NCI-H2171 treated with DMSO at 0.1 percent for 48 hours (cell line): Measurements from ENCODE around the gene NRXN3.

Source experiments
- DNase-seq: peaks from one replicate; lab custom pipeline; 2025; lab: John Stamatoyannopoulos, UW

The NRXN3 gene

GRCh38 chr14:78173346-78174035 is 3.3 kb downstream of the NRXN3 start:
- no peak for DNase-seq

DNA sequence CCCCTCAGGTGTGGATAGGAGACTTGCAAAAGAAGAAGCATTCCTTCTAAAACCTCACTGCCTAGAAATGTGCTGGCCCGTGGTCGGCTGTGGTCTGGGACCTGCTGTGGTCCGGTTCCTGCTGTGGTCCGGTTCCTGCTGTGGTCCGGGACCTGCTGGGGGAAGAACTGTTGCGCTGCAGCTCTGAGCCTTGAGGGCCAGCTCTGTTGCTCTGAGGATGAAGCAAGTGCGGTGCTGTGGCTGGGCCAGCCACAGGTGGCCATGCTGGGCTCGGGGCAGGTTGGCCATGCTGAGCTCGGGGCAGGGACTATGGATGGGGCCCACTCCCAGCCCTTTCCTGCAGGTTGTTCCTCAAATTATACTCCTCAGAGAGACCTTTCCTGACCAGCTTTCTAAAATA is 5.2 kb downstream of the NRXN3 start:
- DNase-seq = no peak

DNA sequence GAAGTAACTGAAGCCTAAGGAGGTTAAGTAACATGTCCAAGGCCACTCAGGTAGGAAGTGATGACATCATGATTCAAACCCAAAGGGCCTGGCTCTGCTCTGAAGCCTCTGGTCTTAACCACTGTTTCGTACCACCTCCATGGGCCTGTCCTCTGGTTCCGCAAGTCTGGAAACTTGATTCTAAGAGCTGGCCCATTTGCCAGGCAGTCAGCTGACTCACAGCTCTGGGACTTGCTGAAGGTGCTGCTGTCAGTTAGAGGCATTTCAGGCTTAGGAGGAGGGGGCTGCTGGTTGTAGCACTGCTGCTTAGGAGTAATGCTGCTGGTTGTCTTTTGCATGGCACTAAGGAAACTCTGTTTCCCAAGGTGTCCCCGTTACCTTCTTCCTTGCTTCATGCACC is 7.9 kb downstream of the NRXN3 start:
- DNase-seq = no peak

DNA sequence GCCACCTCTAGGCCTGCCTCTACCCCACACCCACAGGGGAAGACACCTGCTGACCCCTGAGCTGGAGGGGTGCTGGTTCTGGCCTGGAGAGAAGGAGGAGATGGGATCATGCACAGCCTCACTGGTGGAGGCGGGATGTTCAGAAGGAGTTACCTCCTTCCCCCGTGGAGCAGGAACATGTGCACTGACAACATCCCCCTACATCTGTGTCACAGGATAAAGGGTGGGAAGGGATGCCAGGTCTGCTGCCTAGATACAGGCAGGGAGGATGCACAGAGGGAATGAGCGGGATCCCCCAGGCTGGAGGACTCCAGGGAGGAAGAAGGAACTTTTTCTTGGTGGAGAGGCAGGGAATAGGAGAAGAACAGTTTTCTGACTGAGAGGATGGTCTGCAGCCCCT is 8.8 kb downstream of the NRXN3 start:
- no peak for DNase-seq

- DNase-seq = no peak
Observed at GRCh38 chr14:78181270-78181669, 11.1 kb downstream of the NRXN3 start.

- no peak for DNase-seq
Observed at GRCh38 chr14:78182722-78183121, 12.5 kb downstream of the NRXN3 start.

- DNase-seq = no peak
Observed at GRCh38 chr14:78184157-78184556, 14.0 kb downstream of the NRXN3 start.

GRCh38 chr14:78186277-78186676 is 16.1 kb downstream of the NRXN3 start:
- no peak for DNase-seq

GRCh38 chr14:78188882-78189281 is 18.7 kb downstream of the NRXN3 start:
- no peak for DNase-seq

DNA sequence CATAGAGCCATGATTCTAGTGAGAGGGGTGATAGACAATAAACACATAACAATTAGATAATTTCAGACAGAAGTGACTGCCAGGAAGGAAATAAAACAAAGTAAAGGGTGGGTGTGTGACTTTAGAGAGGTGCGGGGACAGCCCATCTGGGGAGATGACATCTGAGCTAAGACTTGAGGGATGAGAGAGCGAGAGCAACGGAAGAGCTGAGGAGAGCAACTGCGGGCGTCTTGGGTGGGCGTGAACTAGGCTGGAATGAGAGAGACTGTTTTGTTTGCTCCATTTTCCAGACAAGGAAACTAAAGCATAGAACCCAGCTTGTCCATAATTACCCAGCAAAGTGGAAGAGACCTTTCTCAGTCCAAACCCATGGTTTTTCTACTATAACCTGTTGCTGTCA is 25.3 kb downstream of the NRXN3 start:
- no peak for DNase-seq

DNA sequence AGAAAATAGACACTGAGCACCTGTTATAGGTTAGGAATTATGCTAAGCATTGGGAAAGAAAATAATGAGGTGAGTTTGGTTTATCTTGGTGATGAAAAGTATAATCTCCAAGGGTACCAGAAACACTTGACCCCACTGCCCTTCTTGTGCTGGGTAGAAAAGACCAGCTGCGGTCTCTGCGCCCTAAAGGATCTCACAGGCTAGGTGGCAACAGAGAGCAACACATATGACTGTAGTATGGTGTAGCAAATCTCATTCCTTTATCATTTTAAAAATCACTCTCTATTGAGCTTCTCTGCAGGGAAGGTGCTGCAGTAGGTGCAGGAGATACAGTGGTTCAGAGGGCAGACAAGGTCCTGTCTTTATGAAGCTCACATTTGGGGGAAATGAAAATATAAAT is 26.1 kb downstream of the NRXN3 start:
- no peak for DNase-seq

DNA sequence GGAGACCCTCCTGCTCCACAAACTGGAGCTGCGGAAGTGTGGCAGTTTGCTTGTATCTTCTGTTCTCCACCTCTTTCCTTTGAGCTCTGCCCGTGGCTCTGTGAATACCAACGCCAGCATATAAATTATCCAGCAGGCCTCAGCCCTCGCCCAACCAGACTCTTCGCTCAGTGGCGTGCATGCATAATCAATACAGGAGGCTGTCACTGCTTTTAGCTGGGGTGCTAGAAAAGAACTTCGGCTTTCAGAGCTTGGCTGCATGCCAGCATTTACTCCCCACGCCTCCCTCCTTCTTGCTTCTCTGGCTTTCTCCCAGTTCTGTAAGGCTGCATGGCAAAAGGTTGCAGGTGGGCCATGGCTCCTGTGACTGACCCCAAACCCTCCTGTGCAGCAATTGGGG is 26.9 kb downstream of the NRXN3 start:
- peak; percentile 54 for DNase-seq

DNA sequence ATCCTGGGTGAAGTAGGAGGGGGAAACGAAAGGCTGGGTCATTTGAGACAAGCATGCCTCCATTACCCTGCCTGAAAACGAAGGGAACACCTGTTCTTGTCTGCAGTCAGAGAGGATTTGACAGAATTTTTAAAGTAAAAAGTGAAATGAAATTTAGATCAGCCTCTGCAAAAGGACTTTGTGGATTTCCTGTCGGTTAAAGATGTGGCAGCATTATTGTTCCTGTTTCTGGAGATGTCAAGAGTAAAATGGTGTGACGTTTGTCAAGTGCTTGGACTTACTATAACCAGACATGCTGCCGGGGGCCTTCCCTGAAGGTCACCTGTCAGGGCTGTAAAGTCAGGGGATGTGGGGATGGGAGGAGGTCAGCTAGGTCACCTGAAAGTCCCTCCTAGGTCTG is 32.0 kb downstream of the NRXN3 start:
- DNase-seq = peak; percentile 23

DNA sequence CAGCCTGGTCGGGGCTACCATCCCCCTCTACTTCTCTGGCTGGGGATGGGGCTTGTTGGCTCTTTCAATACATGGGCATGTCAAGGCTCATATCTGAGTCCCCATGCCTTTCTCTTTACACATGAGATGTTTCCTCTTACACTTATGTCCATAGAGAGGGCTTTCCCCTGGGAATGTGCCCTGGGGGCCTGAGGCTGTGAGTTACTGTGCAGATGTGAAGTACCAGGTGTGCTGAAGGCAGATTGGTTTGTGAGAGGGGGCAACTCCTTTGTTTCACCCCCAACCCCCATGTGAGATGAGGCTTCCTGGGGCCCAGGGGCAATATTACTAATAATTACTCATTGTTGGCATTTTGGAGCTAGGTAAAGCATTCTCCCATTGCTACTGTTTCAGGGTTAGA is 32.8 kb downstream of the NRXN3 start:
- DNase-seq = peak; percentile 76

GRCh38 chr14:78207414-78207813 is 37.2 kb downstream of the NRXN3 start:
- no peak for DNase-seq

DNA sequence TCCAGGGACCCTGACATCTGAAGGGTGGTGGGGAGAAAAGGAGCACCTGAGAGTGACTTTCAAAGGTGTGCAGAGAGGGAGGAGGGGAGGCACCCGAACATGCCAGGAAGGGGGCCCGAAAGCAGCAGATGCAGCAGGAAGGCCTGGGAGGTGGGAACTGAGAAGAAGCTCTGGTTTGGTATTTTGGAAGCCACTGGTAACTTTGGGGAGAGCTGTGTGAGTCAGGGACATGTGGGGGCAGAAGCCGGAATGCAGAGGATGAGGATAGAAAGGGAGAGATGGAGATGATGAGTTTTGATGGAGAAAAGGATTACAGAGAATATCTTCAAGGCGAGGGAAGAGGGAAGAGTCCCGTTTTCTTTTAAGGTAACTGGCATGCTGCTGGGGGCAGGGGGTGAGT is 50.1 kb downstream of the NRXN3 start:
- no peak for DNase-seq

DNA sequence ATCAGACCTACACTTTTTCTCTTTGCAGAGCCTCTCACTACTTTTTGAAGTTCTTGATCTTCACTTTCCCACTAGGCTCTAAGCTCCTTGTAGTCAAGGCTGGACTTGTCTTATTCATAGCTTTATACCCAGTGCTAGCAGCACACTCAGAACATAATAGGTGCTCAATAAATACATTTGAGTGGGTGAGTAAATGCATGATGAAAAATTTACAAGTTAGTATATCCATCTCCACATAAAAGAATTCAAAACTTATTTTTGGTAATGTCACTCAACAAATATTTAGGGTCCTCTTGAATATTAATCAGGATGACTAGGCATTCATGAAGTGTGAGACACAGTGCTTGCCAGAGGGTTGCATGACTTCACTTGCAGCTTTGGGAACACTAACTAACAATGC is 52.6 kb downstream of the NRXN3 start:
- no peak for DNase-seq

- DNase-seq = no peak
Observed at GRCh38 chr14:78227248-78228077, 57.3 kb downstream of the NRXN3 start.

DNA sequence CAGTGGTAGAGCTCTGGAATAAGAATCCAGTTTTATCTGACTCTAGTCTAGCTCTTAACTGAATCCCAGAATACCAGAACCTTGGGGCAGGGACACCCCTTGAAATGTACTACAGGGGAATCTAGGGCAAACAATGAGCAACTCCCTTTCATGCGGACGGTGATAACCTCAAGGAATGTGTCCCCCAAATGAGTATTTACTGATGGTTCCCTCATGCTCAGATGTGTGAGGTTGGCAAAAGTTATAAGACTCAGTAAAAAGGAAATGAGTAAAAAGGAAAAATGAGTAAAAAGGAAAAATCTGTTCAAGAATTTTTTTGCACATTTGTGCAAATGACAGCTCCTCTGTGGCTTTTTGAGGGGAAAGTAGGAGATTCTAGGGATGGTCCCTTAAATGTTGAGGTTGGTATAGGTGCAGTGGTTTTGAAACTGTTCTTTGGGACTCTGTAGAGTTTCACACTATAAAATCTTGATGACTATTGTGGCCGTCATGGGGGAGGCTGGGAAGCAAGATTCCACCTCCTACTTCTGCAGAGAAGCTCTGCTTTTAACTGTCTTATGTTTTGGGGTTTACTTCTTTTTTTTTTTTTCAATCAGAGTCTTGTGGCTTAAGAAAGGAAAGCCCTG is 58.6 kb downstream of the NRXN3 start:
- no peak for DNase-seq

DNA sequence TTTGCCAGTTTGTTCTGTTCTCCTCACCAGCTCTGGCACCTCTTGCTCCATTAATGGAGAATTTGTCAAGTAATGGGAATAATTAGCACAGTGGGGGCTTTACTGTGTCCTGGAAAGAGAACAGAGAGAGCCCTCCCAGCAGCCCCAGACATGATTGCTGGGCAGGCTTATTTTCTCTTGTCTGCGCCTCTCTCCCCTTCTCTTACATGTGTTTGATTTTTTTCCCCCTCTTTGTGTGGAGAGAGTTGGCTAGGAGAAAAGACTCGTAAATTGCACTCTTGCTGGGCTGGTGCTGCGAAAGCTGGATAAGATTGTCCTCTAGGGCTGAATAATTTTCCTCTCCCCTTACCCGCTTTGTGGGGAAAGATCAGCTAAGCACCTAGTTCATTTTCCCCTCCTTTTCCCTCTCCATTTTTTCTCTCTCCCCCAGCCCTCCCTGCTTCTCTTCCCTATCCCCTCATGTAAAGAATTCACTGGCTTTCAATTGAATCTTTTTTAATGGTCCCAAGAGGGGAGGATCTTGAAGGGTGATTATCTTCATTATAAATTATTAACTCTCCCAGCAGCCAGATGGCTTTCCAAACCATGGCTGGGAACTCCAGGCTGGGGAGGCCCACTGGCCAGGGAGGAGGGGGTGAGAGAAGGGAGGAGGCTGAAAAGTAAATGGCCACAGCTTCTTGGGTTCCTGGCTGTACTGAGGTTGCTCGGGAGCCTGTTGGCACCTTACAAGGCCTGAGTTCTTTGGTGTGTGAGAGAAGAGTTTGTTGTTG is 62.2 kb downstream of the NRXN3 start:
- DNase-seq = peak; percentile 34

GRCh38 chr14:78238141-78238540 is 68.0 kb downstream of the NRXN3 start:
- DNase-seq = no peak

GRCh38 chr14:78240567-78240966 is 70.4 kb downstream of the NRXN3 start:
- no peak for DNase-seq
